GM23338 (cell line): Measurements from ENCODE around the gene ARF1. TPM values are rescaled to one million over a fixed set of nuclear protein-coding genes. Genes with fewer than 3 reads are reported as not detected.

Experiments
- ATAC-seq: fragments of 200-7000 bp; cut with Tn5 transposase; 3 replicates; pipeline ENCODE4 v1.9.1; 2020
- DNase-seq: peaks from one replicate; pipeline ENCODE4 v3.0.0-alpha.2; 2015; ENCODE audit warnings: low spot score
- H2AFZ ChIP-seq: fragments of 200-600 bp; sonication (generic); 2 replicates; pipeline ENCODE4 v1.8.0; 2016; ENCODE audit warnings: antibody characterized with exemption, mild to moderate bottlenecking, moderate library complexity
- H3F3A ChIP-seq: fragments of 200-600 bp; sonication (generic); replicated peaks from 2 replicates; pipeline ENCODE4 v1.8.0; 2017; ENCODE audit warnings: antibody characterized with exemption, mixed run types, low read depth
- H3K27ac ChIP-seq: fragments of 200-600 bp; sonication (generic); 2 replicates; pipeline ENCODE4 v1.6.1; 2016; ENCODE audit warnings: low read depth
- H3K27me3 ChIP-seq: fragments of 200-600 bp; sonication (generic); 2 replicates; pipeline ENCODE4 v1.8.0; 2016; ENCODE audit warnings: mild to moderate bottlenecking, mixed run types, moderate library complexity; ENCODE audit not compliant: insufficient read depth
- H3K36me3 ChIP-seq: fragments of 200-600 bp; sonication (generic); 2 replicates; pipeline ENCODE4 v1.8.0; 2016; ENCODE audit warnings: mild to moderate bottlenecking; ENCODE audit not compliant: insufficient read depth
- H3K4me1 ChIP-seq: fragments of 200-600 bp; sonication (generic); 2 replicates; pipeline ENCODE4 v1.8.0; 2016; ENCODE audit warnings: mild to moderate bottlenecking, moderate library complexity; ENCODE audit not compliant: insufficient read depth
- H3K4me2 ChIP-seq: fragments of 200-600 bp; sonication (generic); 2 replicates; pipeline ENCODE4 v1.7.1; 2017; ENCODE audit warnings: mixed run types
- H3K4me3 ChIP-seq: fragments of 200-600 bp; sonication (generic); 2 replicates; pipeline ENCODE4 v1.6.1; 2016; ENCODE audit warnings: mixed run types
- H3K79me2 ChIP-seq: fragments of 200-600 bp; sonication (generic); replicated peaks from 2 replicates; pipeline ENCODE4 v1.8.0; 2017; ENCODE audit warnings: mild to moderate bottlenecking; ENCODE audit not compliant: insufficient read depth
- H3K9me2 ChIP-seq: fragments of 200-600 bp; sonication (generic); 2 replicates; pipeline ENCODE4 v1.8.0; 2017; ENCODE audit not compliant: insufficient read depth
- H4K20me1 ChIP-seq: fragments of 200-600 bp; sonication (generic); replicated peaks from 2 replicates; pipeline ENCODE4 v1.8.0; 2017; ENCODE audit warnings: mild to moderate bottlenecking; ENCODE audit not compliant: insufficient read depth
- H3K27ac Mint-ChIP-seq: 2 replicates; pipeline ENCODE4 v1.8.0; 2020; ENCODE audit warnings: inconsistent platforms, mild to moderate bottlenecking, moderate library complexity, mixed read lengths
- H3K27me3 Mint-ChIP-seq: 3 replicates; pipeline ENCODE4 v1.8.0; 2022; ENCODE audit warnings: low read depth, mild to moderate bottlenecking, moderate library complexity, mixed read lengths, inconsistent platforms; ENCODE audit not compliant: insufficient read depth, poor library complexity
- H3K36me3 Mint-ChIP-seq: 3 replicates; pipeline ENCODE4 v1.8.0; 2021; ENCODE audit warnings: low read depth, mild to moderate bottlenecking, inconsistent platforms, moderate library complexity, mixed read lengths
- H3K4me1 Mint-ChIP-seq: 3 replicates; pipeline ENCODE4 v1.8.0; 2020; ENCODE audit warnings: mild to moderate bottlenecking, inconsistent platforms, mixed read lengths
- H3K4me3 Mint-ChIP-seq: 3 replicates; pipeline ENCODE4 v1.8.0; 2021; ENCODE audit warnings: moderate library complexity, mild to moderate bottlenecking, inconsistent platforms, mixed read lengths
- H3K9me3 Mint-ChIP-seq: 3 replicates; pipeline ENCODE4 v1.8.0; 2020; ENCODE audit warnings: moderate library complexity, mild to moderate bottlenecking, inconsistent platforms, mixed read lengths
- CREB1 ChIP-seq: fragments of 250-450 bp; sonication (Bioruptor Pico); IDR thresholded peaks from 2 replicates; pipeline ENCODE4 v1.5.0; 2020; ENCODE audit warnings: low read depth, mild to moderate bottlenecking, moderate library complexity
- CTCF ChIP-seq, 2 experiments: fragments of 200-600 bp in 1 of 2; sonication (generic) in 1 of 2; conservative IDR thresholded peaks; 2 replicates each; pipeline versions ENCODE4 v1.5.1 to v1.6.1; 2016 to 2017; ENCODE audit warnings: antibody characterized with exemption in 2 of 2, low read depth in 2 of 2, mild to moderate bottlenecking in 2 of 2, moderate library complexity in 1 of 2
- EZH2 ChIP-seq: fragments of 200-600 bp; sonication (generic); IDR thresholded peaks from one replicate; pipeline ENCODE4 v1.8.0; 2017; ENCODE audit warnings: antibody characterized with exemption, mild to moderate bottlenecking, low read depth; ENCODE audit not compliant: unreplicated experiment
- EZH2phosphoT487 ChIP-seq: fragments of 200-600 bp; sonication (generic); IDR thresholded peaks from one replicate; pipeline ENCODE4 v1.8.1; 2018; ENCODE audit warnings: antibody characterized with exemption; ENCODE audit not compliant: unreplicated experiment
- JUNB ChIP-seq: IDR thresholded peaks from one replicate; pipeline ENCODE4 v1.6.1; 2016; ENCODE audit warnings: antibody characterized with exemption; ENCODE audit not compliant: unreplicated experiment
- NANOG ChIP-seq: IDR thresholded peaks from 2 replicates; pipeline ENCODE4 v1.6.1; 2016; ENCODE audit warnings: antibody characterized with exemption, borderline replicate concordance
- POLR2AphosphoS5 ChIP-seq: IDR thresholded peaks from 2 replicates; pipeline ENCODE4 v1.6.1; 2016; ENCODE audit warnings: antibody characterized with exemption, low read depth
- STAT1 ChIP-seq: IDR thresholded peaks from one replicate; pipeline ENCODE4 v1.6.1; 2016; ENCODE audit warnings: antibody characterized with exemption; ENCODE audit not compliant: unreplicated experiment
- ZNF114 ChIP-seq: fragments of 250-450 bp; sonication (Bioruptor Pico); IDR thresholded peaks from 2 replicates; pipeline ENCODE4 v1.5.0; 2020; ENCODE audit warnings: mild to moderate bottlenecking, moderate library complexity
- ZNF331 ChIP-seq: fragments of 250-450 bp; sonication (Bioruptor Pico); IDR thresholded peaks from 2 replicates; pipeline ENCODE4 v1.5.0; 2020; ENCODE audit warnings: low read depth, mild to moderate bottlenecking, moderate library complexity
- ZNF462 ChIP-seq: fragments of 250-450 bp; sonication (Bioruptor Pico); IDR thresholded peaks from 2 replicates; pipeline ENCODE4 v1.5.0; 2020; ENCODE audit warnings: mild to moderate bottlenecking, moderate library complexity
- polyA plus RNA-seq: library from polyadenylated mRNA; unstranded; fragments of >200 nt; fragmentation: Nextera tagmentation; extraction: Ambion mirVana; gene quantifications from 2 replicates; pipeline ENCODE4 v1.2.1, GENCODE V29; 2016
- total RNA-seq: library from RNA; depleted of rRNA; stranded (reverse); fragments of >200 nt; shearing (Covaris generic); gene quantifications from 2 replicates; pipeline ENCODE4 v1.2.3, GENCODE V29; 2014
- TF ChIP-seq, protein P1 (sequence below): IDR thresholded peaks from 2 replicates; pipeline ENCODE4 v1.6.1; 2016; ENCODE audit warnings: antibody characterized with exemption
- TF ChIP-seq, protein P2 (sequence below): IDR thresholded peaks from one replicate; pipeline ENCODE4 v1.6.1; 2018; ENCODE audit warnings: antibody characterized with exemption; ENCODE audit not compliant: unreplicated experiment

Gene ARF1
- total and polyA plus RNA-seq, 2 experiments from 2014 or later = 210 to 306 TPM

DNA sequence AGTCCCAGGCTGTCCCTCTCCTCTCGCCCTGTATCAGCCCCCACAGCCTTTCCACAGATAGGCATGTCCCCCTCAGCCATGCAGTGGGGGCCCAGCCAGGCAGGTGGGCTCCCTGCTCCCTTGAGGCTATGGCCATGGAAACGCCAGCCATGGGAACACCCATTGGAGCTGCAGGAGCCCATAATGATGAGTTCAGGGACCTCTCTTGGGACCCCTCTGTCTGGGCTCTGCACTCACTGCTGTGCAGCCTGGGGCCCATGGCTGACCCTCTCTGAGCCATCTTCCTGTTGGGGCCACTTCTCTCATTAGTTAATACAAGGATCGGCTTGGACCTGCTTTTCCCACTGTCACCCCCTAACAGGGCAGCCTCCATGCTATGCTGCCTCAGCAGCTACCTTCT lies 42.5 kb upstream of the ARF1 start:
- Histone ChIP-seq H3K27ac (no peak overlapping the region), H3K27me3 (peaks cover 99% of the 10 kb centered on the region), H2AFZ (no peak overlapping the region), H3F3A (no peaks in the 10 kb centered on the region), H3K4me1 (no peaks in the 10 kb centered on the region), H3K4me2 (no peak overlapping the region), H3K36me3 (no peaks in the 10 kb centered on the region), H3K9me2 (peaks cover 15% of the 10 kb centered on the region), H3K79me2 (no peaks in the 10 kb centered on the region), H4K20me1 (no peaks in the 10 kb centered on the region; the same call in 1 of the 2 replicates), H3K4me3 (no peak overlapping the region)
- Mint-ChIP-seq H3K9me3 (no peaks in the 10 kb centered on the region), H3K4me1 (0 out of 3 replicates have a peak, but pooled peaks cover 3% of the 10 kb centered on the region), H3K4me3 (no peak overlapping the region), H3K27ac (no peak overlapping the region), H3K27me3 (peaks cover 52% of the 10 kb centered on the region), H3K36me3 (no peaks in the 10 kb centered on the region)
- no peak for ATAC-seq
- DNase-seq = no peak
- TF ChIP-seq, protein P1, sequence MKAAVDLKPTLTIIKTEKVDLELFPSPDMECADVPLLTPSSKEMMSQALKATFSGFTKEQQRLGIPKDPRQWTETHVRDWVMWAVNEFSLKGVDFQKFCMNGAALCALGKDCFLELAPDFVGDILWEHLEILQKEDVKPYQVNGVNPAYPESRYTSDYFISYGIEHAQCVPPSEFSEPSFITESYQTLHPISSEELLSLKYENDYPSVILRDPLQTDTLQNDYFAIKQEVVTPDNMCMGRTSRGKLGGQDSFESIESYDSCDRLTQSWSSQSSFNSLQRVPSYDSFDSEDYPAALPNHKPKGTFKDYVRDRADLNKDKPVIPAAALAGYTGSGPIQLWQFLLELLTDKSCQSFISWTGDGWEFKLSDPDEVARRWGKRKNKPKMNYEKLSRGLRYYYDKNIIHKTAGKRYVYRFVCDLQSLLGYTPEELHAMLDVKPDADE = no peak
- no peak for TF ChIP-seq ZNF114 (CRISPR knock-in tag)
- TF ChIP-seq STAT1 = no peak
- TF ChIP-seq POLR2AphosphoS5 = no peak
- TF ChIP-seq ZNF462 (CRISPR knock-in tag) = no peak
- TF ChIP-seq, protein P2, sequence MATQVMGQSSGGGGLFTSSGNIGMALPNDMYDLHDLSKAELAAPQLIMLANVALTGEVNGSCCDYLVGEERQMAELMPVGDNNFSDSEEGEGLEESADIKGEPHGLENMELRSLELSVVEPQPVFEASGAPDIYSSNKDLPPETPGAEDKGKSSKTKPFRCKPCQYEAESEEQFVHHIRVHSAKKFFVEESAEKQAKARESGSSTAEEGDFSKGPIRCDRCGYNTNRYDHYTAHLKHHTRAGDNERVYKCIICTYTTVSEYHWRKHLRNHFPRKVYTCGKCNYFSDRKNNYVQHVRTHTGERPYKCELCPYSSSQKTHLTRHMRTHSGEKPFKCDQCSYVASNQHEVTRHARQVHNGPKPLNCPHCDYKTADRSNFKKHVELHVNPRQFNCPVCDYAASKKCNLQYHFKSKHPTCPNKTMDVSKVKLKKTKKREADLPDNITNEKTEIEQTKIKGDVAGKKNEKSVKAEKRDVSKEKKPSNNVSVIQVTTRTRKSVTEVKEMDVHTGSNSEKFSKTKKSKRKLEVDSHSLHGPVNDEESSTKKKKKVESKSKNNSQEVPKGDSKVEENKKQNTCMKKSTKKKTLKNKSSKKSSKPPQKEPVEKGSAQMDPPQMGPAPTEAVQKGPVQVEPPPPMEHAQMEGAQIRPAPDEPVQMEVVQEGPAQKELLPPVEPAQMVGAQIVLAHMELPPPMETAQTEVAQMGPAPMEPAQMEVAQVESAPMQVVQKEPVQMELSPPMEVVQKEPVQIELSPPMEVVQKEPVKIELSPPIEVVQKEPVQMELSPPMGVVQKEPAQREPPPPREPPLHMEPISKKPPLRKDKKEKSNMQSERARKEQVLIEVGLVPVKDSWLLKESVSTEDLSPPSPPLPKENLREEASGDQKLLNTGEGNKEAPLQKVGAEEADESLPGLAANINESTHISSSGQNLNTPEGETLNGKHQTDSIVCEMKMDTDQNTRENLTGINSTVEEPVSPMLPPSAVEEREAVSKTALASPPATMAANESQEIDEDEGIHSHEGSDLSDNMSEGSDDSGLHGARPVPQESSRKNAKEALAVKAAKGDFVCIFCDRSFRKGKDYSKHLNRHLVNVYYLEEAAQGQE = no peak
- TF ChIP-seq EZH2phosphoT487 = no peak
- no peak for TF ChIP-seq NANOG
- TF ChIP-seq CTCF (conservative IDR thresholded peaks at IDR 0.05; ENCODE audit: low read depth in 2 of 2) = no peak
- no peak for TF ChIP-seq CREB1
- no peak for TF ChIP-seq JUNB
- TF ChIP-seq EZH2 = no peak
- no peak for TF ChIP-seq ZNF331 (CRISPR knock-in tag)
